ENCODE measurements around the gene CSK. TPM values are rescaled to one million over a fixed set of nuclear protein-coding genes. Genes with fewer than 3 reads are reported as not detected.

Gene CSK
- total and polyA plus RNA-seq, 8 donors, result 15.2 to 61.0 (median 24.0) TPM

DNA sequence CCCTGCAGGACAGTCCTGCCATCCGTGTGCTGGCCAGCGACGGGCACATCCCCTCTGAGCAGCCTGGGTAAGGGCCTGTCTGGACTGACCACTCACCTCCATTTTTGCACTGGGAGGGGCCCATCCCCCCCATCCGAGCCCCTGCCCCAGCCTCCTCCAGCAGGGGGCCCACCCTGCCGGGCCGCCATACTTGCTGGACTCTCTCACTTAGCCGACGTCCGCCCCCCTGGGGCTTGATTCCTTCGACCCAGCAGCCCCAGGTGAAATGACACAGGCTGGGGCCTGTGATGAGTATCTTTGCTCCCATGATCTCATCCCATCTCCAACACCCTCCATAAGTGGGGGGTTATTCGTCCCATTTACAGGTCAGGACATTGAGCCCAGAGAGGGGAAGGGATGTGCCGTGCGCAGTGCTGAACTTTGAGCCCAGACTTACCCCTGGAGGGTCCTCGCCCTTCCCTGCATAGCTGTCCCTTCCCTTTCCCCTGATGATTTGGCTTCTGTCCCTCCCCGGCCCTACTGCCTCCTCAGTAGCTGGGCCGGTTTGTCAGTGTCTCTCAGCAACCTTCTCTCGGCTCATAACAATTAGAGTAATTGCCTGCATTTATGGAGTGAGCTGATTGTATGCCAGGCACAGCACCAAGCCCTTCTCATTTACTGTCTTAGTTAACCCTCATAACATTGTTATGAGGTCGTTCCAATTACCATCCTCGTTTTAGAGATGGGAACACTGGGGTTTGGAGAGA, 34.9 kb downstream of the CSK start:
- H3K27ac ChIP-seq, result peak overlapping the region in 2 of 5 donors; percentile 41 to 73
- no peak for DNase-seq
- H3K4me3 ChIP-seq, result no peak overlapping the region
- no peaks in the 10 kb centered on the region for H3K9me3 ChIP-seq
- H3K27me3 ChIP-seq, result no peaks in the 10 kb centered on the region
- H3K36me3 ChIP-seq, result no peaks in the 10 kb centered on the region
- WGBS, 5 donors, result 56 to 66% (median 63%) methylated on average over 17 to 19 of the region's 19 CpGs
- TF ChIP-seq EP300 (IDR thresholded peaks at IDR 0.05), result no peak
- TF ChIP-seq POLR2A (IDR thresholded peaks at IDR 0.05), result no peak
- TF ChIP-seq, protein P1, sequence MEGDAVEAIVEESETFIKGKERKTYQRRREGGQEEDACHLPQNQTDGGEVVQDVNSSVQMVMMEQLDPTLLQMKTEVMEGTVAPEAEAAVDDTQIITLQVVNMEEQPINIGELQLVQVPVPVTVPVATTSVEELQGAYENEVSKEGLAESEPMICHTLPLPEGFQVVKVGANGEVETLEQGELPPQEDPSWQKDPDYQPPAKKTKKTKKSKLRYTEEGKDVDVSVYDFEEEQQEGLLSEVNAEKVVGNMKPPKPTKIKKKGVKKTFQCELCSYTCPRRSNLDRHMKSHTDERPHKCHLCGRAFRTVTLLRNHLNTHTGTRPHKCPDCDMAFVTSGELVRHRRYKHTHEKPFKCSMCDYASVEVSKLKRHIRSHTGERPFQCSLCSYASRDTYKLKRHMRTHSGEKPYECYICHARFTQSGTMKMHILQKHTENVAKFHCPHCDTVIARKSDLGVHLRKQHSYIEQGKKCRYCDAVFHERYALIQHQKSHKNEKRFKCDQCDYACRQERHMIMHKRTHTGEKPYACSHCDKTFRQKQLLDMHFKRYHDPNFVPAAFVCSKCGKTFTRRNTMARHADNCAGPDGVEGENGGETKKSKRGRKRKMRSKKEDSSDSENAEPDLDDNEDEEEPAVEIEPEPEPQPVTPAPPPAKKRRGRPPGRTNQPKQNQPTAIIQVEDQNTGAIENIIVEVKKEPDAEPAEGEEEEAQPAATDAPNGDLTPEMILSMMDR (IDR thresholded peaks at IDR 0.05), result no peak
- no peak for TF ChIP-seq POLR2AphosphoS5 (IDR thresholded peaks at IDR 0.05)
- peaks cover 0 to 43% (median 25%) of the 10 kb centered on the region in 4 donors for H3K4me1 ChIP-seq
- intact Hi-C loops (cut with DNase I; ENCODE audit: low total_unique reads), result no loop called here

DNA sequence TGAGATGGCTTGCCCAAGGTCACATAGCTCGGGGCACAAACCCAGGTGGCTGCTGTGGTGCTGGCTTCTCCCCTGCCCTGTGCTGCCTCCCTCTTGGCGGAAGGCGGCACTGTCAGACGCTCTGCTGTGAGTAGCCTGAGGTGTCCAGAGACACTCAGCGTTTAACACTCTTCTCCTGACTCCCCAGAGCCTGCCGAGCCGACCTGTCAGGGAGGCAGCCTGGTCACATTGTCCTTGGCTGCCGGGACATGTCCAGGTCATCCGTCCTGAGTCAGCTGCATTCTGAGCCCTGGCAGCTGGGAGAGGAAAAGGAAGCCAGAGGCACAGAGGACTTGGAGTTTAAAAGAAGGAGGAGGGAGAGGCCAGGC, 35.5 kb downstream of the CSK start:
- Histone ChIP-seq H3K27me3 (no peaks in the 10 kb centered on the region), H3K36me3 (no peaks in the 10 kb centered on the region), H3K4me1 (peaks cover 0 to 43% (median 25%) of the 10 kb centered on the region in 4 donors), H3K4me3 (no peak overlapping the region), H3K9me3 (no peaks in the 10 kb centered on the region), H3K27ac (peak overlapping the region in 2 of 5 donors; percentile 10 to 73)
- intact Hi-C loops (cut with DNase I; ENCODE audit: low total_unique reads), result no loop called here
- 25 to 34% (median 31%) methylated on average over 9 of the region's 9 CpGs for WGBS, 5 donors
- peak in 1 of 2 donors; percentile 43 for DNase-seq
- TF ChIP-seq POLR2AphosphoS5 (IDR thresholded peaks at IDR 0.05) (peak in 1 of 3 donors; percentile 33), POLR2A (IDR thresholded peaks at IDR 0.05) (no peak), EP300 (IDR thresholded peaks at IDR 0.05) (no peak)
- TF ChIP-seq, protein P1 (IDR thresholded peaks at IDR 0.05), result no peak

DNA sequence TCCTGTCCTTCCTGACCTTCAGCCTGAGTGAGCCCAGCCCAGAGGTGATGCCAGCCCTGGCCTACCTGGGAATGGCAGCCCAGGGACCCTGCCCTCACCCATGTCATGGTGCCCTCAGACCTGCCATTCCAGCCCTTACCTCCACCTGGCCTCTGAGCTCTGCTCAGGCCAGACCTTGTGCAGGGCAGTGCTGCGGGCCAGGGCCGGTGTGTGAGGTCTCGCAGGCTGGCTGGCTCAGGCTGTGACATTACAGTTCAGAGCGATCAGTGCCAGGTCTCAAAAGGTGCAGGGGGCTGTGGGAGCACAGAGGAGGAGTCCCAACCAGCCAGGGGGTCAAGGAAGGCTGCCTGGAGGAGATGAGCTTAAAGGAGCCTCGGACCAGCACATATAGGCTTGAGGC, 38.2 kb downstream of the CSK start:
- peaks cover 0 to 3% (median 0%) of the 10 kb centered on the region in 3 donors for H3K27me3 ChIP-seq
- H3K36me3 ChIP-seq, result no peaks in the 10 kb centered on the region
- WGBS, 5 donors, result 88 to 93% (median 92%) methylated on average over 5 of the region's 5 CpGs
- DNase-seq, result no peak
- H3K4me1 ChIP-seq, result peaks cover 0 to 28% (median 17%) of the 10 kb centered on the region in 4 donors
- H3K4me3 ChIP-seq, result no peak overlapping the region
- no peak overlapping the region for H3K27ac ChIP-seq
- TF ChIP-seq, protein P1 (IDR thresholded peaks at IDR 0.05), result no peak
- TF ChIP-seq POLR2AphosphoS5 (IDR thresholded peaks at IDR 0.05) (no peak), EP300 (IDR thresholded peaks at IDR 0.05) (no peak), POLR2A (IDR thresholded peaks at IDR 0.05) (no peak)
- H3K9me3 ChIP-seq, result no peaks in the 10 kb centered on the region
- intact Hi-C loops (cut with DNase I; ENCODE audit: low total_unique reads), result no loop called here

GRCh38 chr15:74821091-74821789, 39.4 kb downstream of the CSK start:
- intact Hi-C loops (cut with DNase I; ENCODE audit: low total_unique reads), result no loop called here
- 49 to 65% (median 57%) methylated on average over 6 to 11 of the region's 11 CpGs for WGBS, 5 donors
- Histone ChIP-seq H3K27ac (no peak overlapping the region), H3K9me3 (no peaks in the 10 kb centered on the region), H3K27me3 (peaks cover 0 to 15% (median 4%) of the 10 kb centered on the region in 3 donors), H3K4me3 (no peak overlapping the region), H3K36me3 (no peaks in the 10 kb centered on the region), H3K4me1 (peaks cover under 1 to 20% (median 11%) of the 10 kb centered on the region in 4 donors)
- DNase-seq, result no peak
- TF ChIP-seq EP300 (IDR thresholded peaks at IDR 0.05) (no peak), POLR2A (IDR thresholded peaks at IDR 0.05) (no peak), POLR2AphosphoS5 (IDR thresholded peaks at IDR 0.05) (no peak)
- TF ChIP-seq, protein P1 (IDR thresholded peaks at IDR 0.05), result no peak
